GM08714 (cell line): Measurements from ENCODE around the gene HSD11B2.

Experiments used
- H3K4me3 ChIP-seq: fragments of 200-500 bp; sonication (Bioruptor generic); 2 replicates; pipeline ENCODE4 v1.5.1; 2014; ENCODE audit warnings: mild to moderate bottlenecking, low read length, inconsistent platforms
- ZNF274 ChIP-seq: IDR thresholded peaks from 2 replicates; pipeline ENCODE4 v1.6.1; 2012; ENCODE audit warnings: mild to moderate bottlenecking, low read depth, low read length

Gene HSD11B2

GRCh38 chr16:67415872-67416793 is 14.8 kb upstream of the HSD11B2 start, which contains the start of gene ZDHHC1:
Gene ZDHHC1, minus strand, starts transcription at chr16:67416477. Its CDS starts 8,702 bp downstream, at chr16:67407775.
- H3K4me3 ChIP-seq = peak within 1 kb of the TSS; percentile 44; the same call in 1 of the 2 replicates
- TF ChIP-seq ZNF274 = no peak

- no peak overlapping the region for H3K4me3 ChIP-seq
- TF ChIP-seq ZNF274 = no peak
Observed at GRCh38 chr16:67417333-67418061, 13.4 kb upstream of the HSD11B2 start.

GRCh38 chr16:67419502-67419901 is 11.4 kb upstream of the HSD11B2 start:
- no peak for TF ChIP-seq ZNF274
- no peak overlapping the region for H3K4me3 ChIP-seq

GRCh38 chr16:67419931-67420330 is 11.0 kb upstream of the HSD11B2 start:
- H3K4me3 ChIP-seq = no peak overlapping the region
- no peak for TF ChIP-seq ZNF274

- H3K4me3 ChIP-seq = no peak overlapping the region
- TF ChIP-seq ZNF274 = no peak
Observed at GRCh38 chr16:67421030-67421429, 9.9 kb upstream of the HSD11B2 start.

GRCh38 chr16:67423015-67423414 is 7.9 kb upstream of the HSD11B2 start:
- H3K4me3 ChIP-seq = no peak overlapping the region
- TF ChIP-seq ZNF274 = no peak

- H3K4me3 ChIP-seq = no peak overlapping the region
- no peak for TF ChIP-seq ZNF274
Observed at GRCh38 chr16:67423611-67424260, 7.2 kb upstream of the HSD11B2 start.

- no peak overlapping the region for H3K4me3 ChIP-seq
- no peak for TF ChIP-seq ZNF274
Observed at GRCh38 chr16:67424261-67424615, 6.7 kb upstream of the HSD11B2 start.

GRCh38 chr16:67425061-67425460 is 5.9 kb upstream of the HSD11B2 start:
- TF ChIP-seq ZNF274 = no peak
- no peak overlapping the region for H3K4me3 ChIP-seq

- H3K4me3 ChIP-seq = no peak overlapping the region
- TF ChIP-seq ZNF274 = no peak
Observed at GRCh38 chr16:67425580-67425979, 5.3 kb upstream of the HSD11B2 start.

- no peak overlapping the region for H3K4me3 ChIP-seq
- TF ChIP-seq ZNF274 = no peak
Observed at GRCh38 chr16:67426022-67426421, 4.9 kb upstream of the HSD11B2 start.

GRCh38 chr16:67426950-67427349 is 4.0 kb upstream of the HSD11B2 start:
- no peak for TF ChIP-seq ZNF274
- H3K4me3 ChIP-seq = no peak overlapping the region

- no peak for TF ChIP-seq ZNF274
- H3K4me3 ChIP-seq = no peak overlapping the region
Observed at GRCh38 chr16:67428146-67428731, 2.7 kb upstream of the HSD11B2 start.
